GM12872 (cell line): ENCODE results near the gene TMPRSS4.

ENCODE experiments used
- CTCF ChIP-seq: IDR thresholded peaks from 3 replicates; pipeline ENCODE4 v1.5.1; 2011; ENCODE audit warnings: low read depth, mild to moderate bottlenecking, low read length, moderate library complexity; ENCODE audit not compliant: insufficient read depth

Gene TMPRSS4

DNA sequence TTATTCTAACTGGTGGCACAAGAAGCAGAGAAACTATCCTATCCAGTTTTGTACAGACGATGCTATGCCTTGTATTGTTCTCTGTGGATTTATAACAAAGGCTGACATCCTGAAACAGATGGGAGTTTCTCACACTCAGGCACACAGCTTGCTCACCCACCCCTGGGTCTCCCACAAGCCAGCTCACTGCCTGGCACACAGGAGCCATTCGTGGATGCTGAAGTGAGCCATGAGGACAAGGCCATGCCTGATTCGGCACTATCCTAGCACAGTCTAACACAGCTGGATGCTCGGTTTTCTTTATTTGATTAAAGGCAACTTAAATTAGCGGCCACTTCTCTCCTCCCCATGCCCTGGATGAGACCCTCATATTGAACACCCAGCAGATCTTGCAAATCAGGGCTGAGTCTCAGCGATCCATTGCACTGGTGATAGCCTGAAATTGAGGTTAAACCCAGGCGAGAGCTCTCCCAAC, 25.7 kb upstream of the TMPRSS4 start:
- TF ChIP-seq CTCF = no peak

DNA sequence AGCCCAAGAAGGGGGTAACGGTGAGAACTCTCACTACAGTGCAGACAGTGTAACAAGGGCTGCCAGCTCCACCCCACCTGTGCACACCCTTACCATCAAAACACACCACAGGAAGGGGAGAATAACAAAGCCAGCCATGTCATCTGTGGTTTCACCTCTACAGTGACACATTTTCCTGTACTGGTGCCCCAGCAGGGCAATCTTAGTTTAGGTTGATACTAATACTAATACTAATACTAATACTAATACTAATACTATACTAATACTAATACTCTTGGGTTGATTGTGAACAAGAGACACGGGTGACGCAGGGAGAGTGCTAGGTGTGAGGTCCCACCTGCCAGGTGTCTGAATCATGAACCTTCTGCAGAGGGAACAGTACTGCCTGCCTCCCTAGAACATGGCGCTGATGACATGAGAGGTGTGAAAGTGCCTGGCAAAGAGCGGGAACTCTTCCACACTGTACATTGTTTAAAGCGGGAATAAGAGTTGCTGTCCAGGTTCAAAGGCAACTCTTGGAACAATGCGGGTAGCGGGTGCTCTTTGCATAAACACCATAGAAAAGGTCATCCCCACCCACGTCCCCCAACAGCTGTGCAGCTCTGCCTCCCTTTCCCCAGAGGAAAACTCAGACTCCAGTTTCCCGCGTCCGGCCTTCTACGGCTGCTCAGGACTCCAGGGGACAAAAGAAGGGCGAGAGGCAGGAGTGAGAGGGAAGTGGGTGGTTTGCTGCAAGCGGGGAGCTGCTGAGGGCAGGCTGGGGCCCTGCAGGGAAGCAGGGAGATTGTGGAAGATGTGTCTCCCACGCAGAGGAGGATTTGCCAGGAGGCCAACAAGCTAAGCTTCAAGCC, 25.0 kb upstream of the TMPRSS4 start:
- TF ChIP-seq CTCF = no peak

- no peak for TF ChIP-seq CTCF
Measured at GRCh38 chr11:118052581-118053206, 24.2 kb upstream of the TMPRSS4 start.

GRCh38 chr11:118054712-118055640, 21.9 kb upstream of the TMPRSS4 start:
- no peak for TF ChIP-seq CTCF

DNA sequence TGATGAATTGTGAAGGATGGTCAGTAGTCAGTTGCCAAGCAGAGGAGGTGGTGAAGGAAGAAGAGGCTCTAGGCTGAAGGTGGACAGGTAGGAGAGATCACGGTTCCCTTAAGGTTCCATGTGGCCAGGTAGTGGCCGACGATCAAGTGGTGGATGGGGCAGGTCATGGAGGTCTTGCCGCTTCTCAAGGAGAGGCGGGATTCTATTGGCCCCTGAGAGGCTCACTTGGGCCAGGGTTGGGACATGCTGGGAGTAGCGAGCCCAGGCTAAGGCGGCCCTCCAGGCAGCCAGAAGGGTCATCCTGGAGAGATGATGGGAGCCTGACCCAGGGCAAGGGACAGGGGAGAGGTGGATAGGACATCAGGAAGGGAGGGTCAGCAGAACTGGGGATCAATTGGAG, 20.9 kb upstream of the TMPRSS4 start:
- no peak for TF ChIP-seq CTCF

DNA sequence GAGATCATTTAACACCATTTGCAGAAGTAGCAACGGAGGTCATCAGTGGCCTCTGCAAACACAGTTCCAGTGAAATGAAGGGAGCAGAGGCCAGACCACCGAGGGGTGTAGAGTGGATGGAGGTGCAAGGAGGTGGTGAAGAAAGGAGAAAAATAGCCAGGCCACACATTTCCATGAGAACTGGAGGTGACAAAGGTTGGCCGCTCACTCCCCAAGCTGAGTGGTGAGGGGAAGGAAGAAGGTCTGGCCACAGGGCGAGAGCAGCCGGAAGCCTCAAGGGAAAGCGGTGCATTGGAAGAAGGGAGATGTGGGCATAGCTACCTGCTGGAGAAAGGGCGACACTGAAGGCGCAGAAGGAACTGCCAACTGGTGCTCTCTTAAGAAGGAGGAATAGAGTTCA, 20.1 kb upstream of the TMPRSS4 start:
- no peak for TF ChIP-seq CTCF
